ENCODE data around the gene RCN1. TPM values are rescaled to one million over a fixed set of nuclear protein-coding genes. Genes with fewer than 3 reads are reported as not detected.
A peak's percentile ranks its signal among the peaks of the same experiment; 100 is the strongest.

RCN1 gene
- total RNA-seq (100 to 1,000 TPM in 1 of 2 donors, 10 to 100 TPM in 1; 84.5 to 111 TPM), polyA plus RNA-seq (10 to 100 TPM; 78.7 to 84.7 TPM)
- long read RNA-seq, donor 1, transcript RCN1-201 (6 exons, 2,572 nt), result major isoform, 68 of 72 reads
- long read RNA-seq, donor 1, partial matches to known transcripts, result 0 of 72 reads
- long read RNA-seq, donor 1, other reads (novel, unspliced or antisense), result 0 of 72 reads
- long read RNA-seq, donor 2, transcript RCN1-201 (6 exons, 2,572 nt), result major isoform, 25 of 29 reads
- long read RNA-seq, donor 2, partial matches to known transcripts, result 0 of 29 reads
- long read RNA-seq, donor 2, other reads (novel, unspliced or antisense), result 0 of 29 reads
- long read RNA-seq, donor 3, transcript RCN1-201 (6 exons, 2,572 nt), result major isoform, 39 of 43 reads
- long read RNA-seq, donor 3, partial matches to known transcripts, result 0 of 43 reads
- long read RNA-seq, donor 3, other reads (novel, unspliced or antisense), result 0 of 43 reads
- long read RNA-seq, donor 4, transcript RCN1-201 (6 exons, 2,572 nt), result major isoform, 16 of 24 reads
- long read RNA-seq, donor 4, transcript RCN1-204 (2 exons, 2,653 nt), result minor isoform, 6 of 24 reads
- long read RNA-seq, donor 4, partial matches to known transcripts, result 0 of 24 reads
- long read RNA-seq, donor 4, other reads (novel, unspliced or antisense), result 0 of 24 reads
- long read RNA-seq, donor 5, transcript RCN1-201 (6 exons, 2,572 nt), result major isoform, 77 of 82 reads
- long read RNA-seq, donor 5, partial matches to known transcripts, result 0 of 82 reads
- long read RNA-seq, donor 5, other reads (novel, unspliced or antisense), result 0 of 82 reads

DNA sequence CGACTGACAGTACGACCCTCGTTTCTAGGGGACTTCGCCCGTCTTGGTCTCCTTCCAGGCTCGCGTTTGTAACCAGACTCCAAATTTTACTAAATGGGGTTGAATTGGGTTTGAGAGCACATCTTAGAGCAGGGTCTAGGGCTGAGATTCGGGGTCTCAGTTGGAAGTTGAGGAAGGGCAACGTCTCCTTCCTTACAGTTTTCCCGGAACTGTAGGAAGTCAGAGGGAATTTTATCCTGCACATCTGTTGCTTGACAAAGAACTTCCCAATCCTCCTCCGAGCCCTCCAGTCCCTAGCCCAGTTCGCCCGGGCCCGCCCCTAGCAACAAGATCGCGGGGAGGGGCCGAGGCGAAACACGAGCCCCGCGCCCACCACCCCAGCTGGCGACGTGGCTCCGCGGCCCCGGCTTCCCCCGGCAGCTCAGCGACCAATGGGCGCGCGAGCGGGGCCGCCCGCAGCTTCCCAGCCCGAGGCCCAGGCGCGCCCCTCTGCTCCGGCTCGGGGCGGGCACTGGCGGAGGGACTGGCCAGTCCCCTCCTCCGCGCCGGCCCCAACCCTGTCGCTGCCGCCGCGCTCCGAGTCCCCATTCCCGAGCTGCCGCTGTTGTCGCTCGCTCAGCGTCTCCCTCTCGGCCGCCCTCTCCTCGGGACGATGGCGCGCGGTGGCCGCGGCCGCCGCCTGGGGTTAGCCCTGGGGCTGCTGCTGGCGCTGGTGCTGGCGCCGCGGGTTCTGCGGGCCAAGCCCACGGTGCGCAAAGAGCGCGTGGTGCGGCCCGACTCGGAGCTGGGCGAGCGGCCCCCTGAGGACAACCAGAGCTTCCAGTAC is at the start of gene RCN1:
RCN1 (plus strand) TSS at position 530 of the 826 bp plus-strand sequence; CDS start at position 653, 123 bp downstream.
- peak; percentile 95 to 97 (median 95) for DNase-seq
- Histone ChIP-seq H3K9me3 (ENCODE audit: control insufficient read depth in 4 of 4, insufficient read depth in 3 of 4, low read length in 3 of 4) (no peaks in the 10 kb centered on the region), H3K27ac (ENCODE audit: low read depth in 1 of 2, low read length in 1 of 2) (peak within 1 kb of the TSS; percentile 82 to 86), H3K36me3 (ENCODE audit: control insufficient read depth in 4 of 4, insufficient read depth in 4 of 4, low read length in 4 of 4) (peaks cover 0 to 2% (median 0%) of the 10 kb centered on the region in 4 donors), H3K27me3 (ENCODE audit: control insufficient read depth in 3 of 3, insufficient read depth in 3 of 3, low read length in 2 of 3) (no peaks in the 10 kb centered on the region), H3K4me3 (peak within 1 kb of the TSS; percentile 88), H3K4me1 (ENCODE audit: control insufficient read depth in 5 of 5, insufficient read depth in 5 of 5, low read length in 5 of 5) (peaks cover 0 to 35% (median 12%) of the 10 kb centered on the region in 5 donors), H3K9ac (ENCODE audit: insufficient read depth in 1 of 2, low read length in 2 of 2) (peak within 1 kb of the TSS; percentile 86 to 92)
- WGBS, 2 donors, result 4 to 6% methylated on average over 58 to 77 of the region's 79 CpGs
- peak; percentile 87 for ATAC-seq (ENCODE audit: insufficient read depth, low FRiP score)
- TF ChIP-seq, protein P1, sequence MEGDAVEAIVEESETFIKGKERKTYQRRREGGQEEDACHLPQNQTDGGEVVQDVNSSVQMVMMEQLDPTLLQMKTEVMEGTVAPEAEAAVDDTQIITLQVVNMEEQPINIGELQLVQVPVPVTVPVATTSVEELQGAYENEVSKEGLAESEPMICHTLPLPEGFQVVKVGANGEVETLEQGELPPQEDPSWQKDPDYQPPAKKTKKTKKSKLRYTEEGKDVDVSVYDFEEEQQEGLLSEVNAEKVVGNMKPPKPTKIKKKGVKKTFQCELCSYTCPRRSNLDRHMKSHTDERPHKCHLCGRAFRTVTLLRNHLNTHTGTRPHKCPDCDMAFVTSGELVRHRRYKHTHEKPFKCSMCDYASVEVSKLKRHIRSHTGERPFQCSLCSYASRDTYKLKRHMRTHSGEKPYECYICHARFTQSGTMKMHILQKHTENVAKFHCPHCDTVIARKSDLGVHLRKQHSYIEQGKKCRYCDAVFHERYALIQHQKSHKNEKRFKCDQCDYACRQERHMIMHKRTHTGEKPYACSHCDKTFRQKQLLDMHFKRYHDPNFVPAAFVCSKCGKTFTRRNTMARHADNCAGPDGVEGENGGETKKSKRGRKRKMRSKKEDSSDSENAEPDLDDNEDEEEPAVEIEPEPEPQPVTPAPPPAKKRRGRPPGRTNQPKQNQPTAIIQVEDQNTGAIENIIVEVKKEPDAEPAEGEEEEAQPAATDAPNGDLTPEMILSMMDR (IDR thresholded peaks at IDR 0.05; ENCODE audit: control extremely low read depth, extremely low read depth), result no peak

DNA sequence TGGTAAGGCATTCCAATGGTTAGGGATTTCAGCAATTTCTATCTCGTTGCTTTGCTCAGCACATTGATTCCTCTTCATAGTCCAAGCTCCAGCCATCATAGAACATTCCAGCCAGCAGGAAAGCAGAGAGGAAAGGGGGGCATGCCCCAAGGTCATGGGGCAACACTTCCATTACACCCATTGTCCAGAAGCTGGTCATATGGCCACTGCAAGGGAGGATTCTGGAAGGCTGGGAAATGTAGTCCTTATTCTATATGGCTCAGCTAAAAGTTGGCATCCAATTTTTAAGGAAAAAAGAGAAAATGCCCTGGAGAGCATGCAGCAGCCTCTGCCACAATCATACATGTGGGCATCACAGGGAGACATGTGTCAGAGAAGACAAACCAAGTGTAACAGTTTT is 47.1 kb upstream of the RCN1 start:
- ATAC-seq (ENCODE audit: insufficient read depth, low FRiP score) (no peak), DNase-seq (peak in 2 of 3 donors; percentile 3 to 5)
- H3K36me3 ChIP-seq (ENCODE audit: control insufficient read depth in 4 of 4, insufficient read depth in 4 of 4, low read length in 4 of 4), result no peaks in the 10 kb centered on the region
- 54 to 72% methylated on average over 1 of the region's 1 CpG for WGBS, 2 donors
- H3K27ac ChIP-seq (ENCODE audit: low read depth in 1 of 2, low read length in 1 of 2), result no peak overlapping the region
- H3K4me3 ChIP-seq, result no peak overlapping the region
- TF ChIP-seq, protein P1 (IDR thresholded peaks at IDR 0.05; ENCODE audit: control extremely low read depth, extremely low read depth), result no peak
- no peaks in the 10 kb centered on the region for H3K9me3 ChIP-seq (ENCODE audit: control insufficient read depth in 4 of 4, insufficient read depth in 3 of 4, low read length in 3 of 4)
- H3K9ac ChIP-seq (ENCODE audit: insufficient read depth in 1 of 2, low read length in 2 of 2), result no peak overlapping the region
- H3K27me3 ChIP-seq (ENCODE audit: control insufficient read depth in 3 of 3, insufficient read depth in 3 of 3, low read length in 2 of 3), result peaks cover 0 to 4% (median 3%) of the 10 kb centered on the region in 3 donors
- H3K4me1 ChIP-seq (ENCODE audit: control insufficient read depth in 5 of 5, insufficient read depth in 5 of 5, low read length in 5 of 5), result peaks cover 0 to 9% (median 4%) of the 10 kb centered on the region in 5 donors

DNA sequence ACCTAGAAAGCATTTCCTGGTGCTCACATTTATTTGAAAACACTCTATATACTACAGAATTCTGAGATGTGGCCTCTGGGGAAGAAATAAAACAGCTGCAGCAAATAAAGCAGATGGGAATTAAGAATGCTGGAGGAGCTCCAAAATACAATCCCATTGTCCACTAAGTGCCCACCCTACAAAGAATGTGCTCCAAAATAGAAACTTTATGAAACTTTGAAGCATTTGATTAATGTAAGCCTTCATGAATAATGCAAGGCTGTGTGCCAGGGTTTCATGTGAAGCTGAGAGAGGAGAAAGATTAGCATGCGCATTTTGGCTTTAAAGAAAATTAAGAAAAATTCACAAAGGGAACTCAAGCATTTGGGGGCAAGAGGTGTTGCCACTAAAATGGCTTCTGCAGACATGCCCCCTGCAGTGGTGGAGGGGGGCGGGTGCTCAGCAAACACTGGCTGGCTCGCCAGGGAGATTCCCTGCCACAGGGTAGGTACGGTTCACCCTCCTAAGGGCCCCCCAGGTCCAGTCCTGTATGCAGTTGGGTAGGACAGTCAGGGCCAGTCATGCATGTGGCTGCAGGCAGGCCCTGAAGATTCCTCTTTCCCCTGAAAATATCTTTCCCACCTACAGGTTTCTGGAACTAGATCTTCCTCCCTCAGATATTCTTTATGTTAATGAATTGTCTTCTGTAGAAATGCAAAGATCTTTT is 46.6 kb upstream of the RCN1 start:
- H3K4me3 ChIP-seq, result no peak overlapping the region
- peaks cover 0 to 9% (median 4%) of the 10 kb centered on the region in 5 donors for H3K4me1 ChIP-seq (ENCODE audit: control insufficient read depth in 5 of 5, insufficient read depth in 5 of 5, low read length in 5 of 5)
- H3K9ac ChIP-seq (ENCODE audit: insufficient read depth in 1 of 2, low read length in 2 of 2), result no peak overlapping the region
- DNase-seq (peak in 2 of 3 donors; percentile 51 to 54), ATAC-seq (ENCODE audit: insufficient read depth, low FRiP score) (no peak)
- WGBS, 2 donors, result 83 to 90% methylated on average over 4 of the region's 4 CpGs
- H3K27ac ChIP-seq (ENCODE audit: low read depth in 1 of 2, low read length in 1 of 2), result no peak overlapping the region
- H3K27me3 ChIP-seq (ENCODE audit: control insufficient read depth in 3 of 3, insufficient read depth in 3 of 3, low read length in 2 of 3), result peaks cover 0 to 3% (median 0%) of the 10 kb centered on the region in 3 donors
- H3K36me3 ChIP-seq (ENCODE audit: control insufficient read depth in 4 of 4, insufficient read depth in 4 of 4, low read length in 4 of 4), result no peaks in the 10 kb centered on the region
- TF ChIP-seq, protein P1 (IDR thresholded peaks at IDR 0.05; ENCODE audit: control extremely low read depth, extremely low read depth), result no peak
- no peaks in the 10 kb centered on the region for H3K9me3 ChIP-seq (ENCODE audit: control insufficient read depth in 4 of 4, insufficient read depth in 3 of 4, low read length in 3 of 4)
